Endodermal cell (in vitro differentiated cells): ENCODE results near the gene DNAJC18. TPM values are rescaled to one million over a fixed set of nuclear protein-coding genes. Genes with fewer than 3 reads are reported as not detected.
A peak's percentile ranks its signal among the peaks of the same experiment; 100 is the strongest.

Experiments used
- DNase-seq: peaks from one replicate; pipeline ENCODE4 v3.0.0-alpha.2; 2017
- H3K27ac ChIP-seq: 2 replicates; pipeline ENCODE4 v1.5.1; 2013; ENCODE audit warnings: mild to moderate bottlenecking, low read depth, low read length, moderate library complexity
- H3K27me3 ChIP-seq: 2 replicates; pipeline ENCODE4 v1.6.1; 2013; ENCODE audit warnings: mild to moderate bottlenecking, low read length, moderate library complexity; ENCODE audit not compliant: insufficient read depth, control insufficient read depth, poor library complexity, severe bottlenecking
- H3K36me3 ChIP-seq: 2 replicates; pipeline ENCODE4 v1.7.0; 2013; ENCODE audit warnings: mild to moderate bottlenecking, low read length, moderate library complexity; ENCODE audit not compliant: control insufficient read depth, insufficient read depth
- H3K4me1 ChIP-seq: one replicate; pipeline ENCODE4 v1.7.0; 2013; ENCODE audit warnings: low read length; ENCODE audit not compliant: control insufficient read depth, insufficient read depth
- H3K4me3 ChIP-seq: 2 replicates; pipeline ENCODE4 v1.5.1; 2013; ENCODE audit warnings: mild to moderate bottlenecking, low read length, moderate library complexity
- H3K9ac ChIP-seq: 2 replicates; pipeline ENCODE4 v1.6.1; 2013; ENCODE audit warnings: mild to moderate bottlenecking, low read length, moderate library complexity; ENCODE audit not compliant: poor library complexity, severe bottlenecking; ENCODE audit errors: extremely low read depth
- H3K9me3 ChIP-seq: 2 replicates; pipeline ENCODE4 v1.6.1; 2013; ENCODE audit warnings: mild to moderate bottlenecking, low read length, moderate library complexity; ENCODE audit not compliant: control insufficient read depth
- H3K27ac Mint-ChIP-seq: 2 replicates; pipeline ENCODE4 v1.8.0; 2020; ENCODE audit warnings: mixed read lengths
- H3K27me3 Mint-ChIP-seq: 2 replicates; pipeline ENCODE4 v1.8.0; 2021; ENCODE audit warnings: mild to moderate bottlenecking, mixed read lengths; ENCODE audit not compliant: insufficient read depth
- H3K36me3 Mint-ChIP-seq: 2 replicates; pipeline ENCODE4 v1.8.0; 2020; ENCODE audit warnings: low read depth, mixed read lengths
- H3K4me1 Mint-ChIP-seq: 2 replicates; pipeline ENCODE4 v1.8.0; 2020; ENCODE audit warnings: mixed read lengths
- H3K4me3 Mint-ChIP-seq: 2 replicates; pipeline ENCODE4 v1.8.0; 2020; ENCODE audit warnings: mild to moderate bottlenecking, moderate library complexity, mixed read lengths
- H3K9me3 Mint-ChIP-seq: 2 replicates; pipeline ENCODE4 v1.8.0; 2020; ENCODE audit warnings: mild to moderate bottlenecking, mixed read lengths
- WGBS, 2 experiments: methylation state at CpG; one replicate each; pipeline versions ENCODE4 v1.1.5 to v1.1.7; 2013; ENCODE audit warnings: missing lambda C conversion rate in 2 of 2, mixed read lengths in 1 of 2; ENCODE audit not compliant: insufficient coverage in 1 of 2, insufficient read length in 1 of 2; 5-methylcytosine and 5-hydroxymethylcytosine counted together
- total RNA-seq, 2 donors: library from RNA; stranded (reverse); fragmentation: NEBNext Ultra II Directional in 1 of 2; extraction: Animal tissue kit (Norgen Biotek cat#: 25700) in 1 of 2; gene quantifications; 2 replicates in 1 of 2; 3 replicates in 1 of 2; pipeline ENCODE4 v1.2.1, GENCODE V29; 2021
- TF ChIP-seq, protein P1 (sequence below): fragments of 200-600 bp; sonication (generic); conservative IDR thresholded peaks from 2 replicates; pipeline ENCODE4 v1.5.0; 2021; ENCODE audit warnings: antibody characterized with exemption, mild to moderate bottlenecking

The DNAJC18 gene
- total RNA-seq, 2 donors from 2014 or later = 21.8 to 26.6 TPM

GRCh38 chr5:139402561-139403158, 36.7 kb downstream of the DNAJC18 start:
- H3K9me3 Mint-ChIP-seq = no peaks in the 10 kb centered on the region
- Histone ChIP-seq H3K9me3 (no peaks in the 10 kb centered on the region), H3K27me3 (no peaks in the 10 kb centered on the region), H3K27ac (no peak overlapping the region), H3K36me3 (no peaks in the 10 kb centered on the region), H3K4me3 (peak overlapping the region; percentile 93), H3K4me1 (peaks cover 11% of the 10 kb centered on the region), H3K9ac (no peak overlapping the region)
- H3K27ac Mint-ChIP-seq = peak overlapping the region; percentile 100
- DNase-seq = peak; percentile 88
- H3K27me3 Mint-ChIP-seq = no peaks in the 10 kb centered on the region
- H3K4me3 Mint-ChIP-seq = peak overlapping the region; percentile 91
- TF ChIP-seq, protein P1, sequence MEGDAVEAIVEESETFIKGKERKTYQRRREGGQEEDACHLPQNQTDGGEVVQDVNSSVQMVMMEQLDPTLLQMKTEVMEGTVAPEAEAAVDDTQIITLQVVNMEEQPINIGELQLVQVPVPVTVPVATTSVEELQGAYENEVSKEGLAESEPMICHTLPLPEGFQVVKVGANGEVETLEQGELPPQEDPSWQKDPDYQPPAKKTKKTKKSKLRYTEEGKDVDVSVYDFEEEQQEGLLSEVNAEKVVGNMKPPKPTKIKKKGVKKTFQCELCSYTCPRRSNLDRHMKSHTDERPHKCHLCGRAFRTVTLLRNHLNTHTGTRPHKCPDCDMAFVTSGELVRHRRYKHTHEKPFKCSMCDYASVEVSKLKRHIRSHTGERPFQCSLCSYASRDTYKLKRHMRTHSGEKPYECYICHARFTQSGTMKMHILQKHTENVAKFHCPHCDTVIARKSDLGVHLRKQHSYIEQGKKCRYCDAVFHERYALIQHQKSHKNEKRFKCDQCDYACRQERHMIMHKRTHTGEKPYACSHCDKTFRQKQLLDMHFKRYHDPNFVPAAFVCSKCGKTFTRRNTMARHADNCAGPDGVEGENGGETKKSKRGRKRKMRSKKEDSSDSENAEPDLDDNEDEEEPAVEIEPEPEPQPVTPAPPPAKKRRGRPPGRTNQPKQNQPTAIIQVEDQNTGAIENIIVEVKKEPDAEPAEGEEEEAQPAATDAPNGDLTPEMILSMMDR = peak; percentile 80
- peaks cover 18% of the 10 kb centered on the region for H3K4me1 Mint-ChIP-seq
- 77 to 82% methylated on average over 7 of the region's 7 CpGs for WGBS, 2 experiments
- H3K36me3 Mint-ChIP-seq = peaks cover 10% of the 10 kb centered on the region

DNA sequence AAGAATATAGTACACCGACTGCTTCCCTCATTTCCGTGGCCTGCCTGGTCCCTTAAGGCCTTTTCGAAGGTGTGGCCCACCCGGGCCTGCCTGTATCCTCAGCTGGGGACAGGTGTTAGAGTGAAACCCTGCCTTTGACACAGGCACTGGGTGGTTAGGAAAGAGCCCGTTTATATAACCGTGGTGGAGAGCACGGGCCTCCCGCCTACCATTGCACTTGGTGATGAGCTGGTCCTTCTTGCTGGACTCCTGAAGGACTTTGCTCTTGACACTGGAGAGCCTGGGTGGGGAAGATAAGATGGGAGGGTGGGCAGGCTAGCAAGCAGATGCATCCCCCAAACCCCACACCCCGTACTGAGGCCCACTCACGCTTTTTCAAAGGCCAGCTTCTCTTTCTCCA, 37.8 kb downstream of the DNAJC18 start:
- Mint-ChIP-seq H3K4me1 (peaks cover 27% of the 10 kb centered on the region), H3K9me3 (no peaks in the 10 kb centered on the region), H3K27me3 (no peaks in the 10 kb centered on the region), H3K27ac (no peak overlapping the region), H3K36me3 (peaks cover 13% of the 10 kb centered on the region), H3K4me3 (no peak overlapping the region)
- TF ChIP-seq, protein P1 = no peak
- WGBS, 2 experiments = 94 to 100% methylated on average over 9 to 10 of the region's 10 CpGs
- no peak overlapping the region for H3K4me3 ChIP-seq
- no peaks in the 10 kb centered on the region for H3K36me3 ChIP-seq
- peaks cover 17% of the 10 kb centered on the region for H3K4me1 ChIP-seq
- no peak for DNase-seq
- no peaks in the 10 kb centered on the region for H3K27me3 ChIP-seq
- H3K27ac ChIP-seq = no peak overlapping the region
- no peaks in the 10 kb centered on the region for H3K9me3 ChIP-seq
- no peak overlapping the region for H3K9ac ChIP-seq

GRCh38 chr5:139399501-139400121, 39.7 kb downstream of the DNAJC18 start:
- Histone ChIP-seq H3K4me1 (peaks cover 17% of the 10 kb centered on the region), H3K4me3 (no peak overlapping the region), H3K9ac (no peak overlapping the region), H3K36me3 (no peaks in the 10 kb centered on the region), H3K9me3 (no peaks in the 10 kb centered on the region), H3K27ac (no peak overlapping the region), H3K27me3 (peaks cover 3% of the 10 kb centered on the region)
- TF ChIP-seq, protein P1 = no peak
- Mint-ChIP-seq H3K4me1 (peaks cover 33% of the 10 kb centered on the region), H3K27me3 (no peaks in the 10 kb centered on the region), H3K27ac (no peak overlapping the region), H3K36me3 (peaks cover 13% of the 10 kb centered on the region), H3K9me3 (no peaks in the 10 kb centered on the region), H3K4me3 (no peak overlapping the region)
- DNase-seq = no peak
- WGBS, 2 experiments = 91% methylated on average over 5 to 6 of the region's 6 CpGs
